ENCODE results near the gene TBC1D5.
"Not testable (repeated sequence)": the region's sequence is repeated elsewhere in the genome, so short reads cannot be mapped to it uniquely, and the experiment has no call there.

TBC1D5 gene

DNA sequence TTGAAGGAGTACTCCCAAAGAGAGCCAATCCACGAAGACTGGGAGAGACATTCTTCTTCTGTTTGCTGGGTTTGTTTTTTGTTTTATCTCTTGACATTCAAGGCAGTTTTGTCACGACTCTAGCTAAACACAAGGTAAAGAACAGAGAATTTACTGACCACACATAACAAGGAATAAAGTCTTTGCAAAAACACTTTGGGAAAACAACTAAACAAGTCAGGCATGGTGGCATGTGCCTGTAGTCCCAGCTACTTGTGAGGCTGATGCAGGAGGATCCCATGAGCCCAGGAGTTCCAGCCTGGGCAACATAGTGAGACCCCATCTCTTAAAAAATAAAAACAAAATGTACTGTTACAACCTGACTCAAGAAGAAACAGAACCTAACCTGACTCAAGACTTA is 28.0 kb downstream of the TBC1D5 start:
- DNase-seq (ENCODE audit: low read depth): no peak

DNA sequence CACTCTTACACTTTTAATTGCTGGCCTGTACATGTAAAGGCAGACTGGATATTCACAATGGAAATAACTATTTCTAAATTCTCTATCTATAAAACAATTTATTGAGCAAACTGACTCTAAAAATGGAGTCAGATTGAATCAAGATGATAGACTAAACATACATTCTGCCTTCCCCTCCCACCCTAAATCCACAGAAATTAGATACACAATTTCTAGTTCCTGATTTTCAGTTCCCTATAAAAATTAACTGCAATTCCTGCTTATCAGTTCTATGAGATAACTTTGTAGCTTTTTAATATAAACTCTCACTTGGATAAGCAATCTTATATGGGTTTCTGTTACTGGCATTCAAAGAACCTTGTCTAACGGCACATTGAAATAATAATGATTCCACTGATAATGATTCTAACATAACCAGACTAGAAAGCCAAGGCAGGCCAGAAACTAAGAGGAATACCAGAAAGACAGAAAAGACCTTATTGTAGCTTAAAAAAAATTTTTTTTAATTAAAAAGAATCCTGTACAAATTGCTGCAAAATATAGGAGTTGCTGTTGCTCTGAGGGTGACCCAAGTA is 33.1 kb downstream of the TBC1D5 start:
- no peak for DNase-seq (ENCODE audit: low read depth)

DNA sequence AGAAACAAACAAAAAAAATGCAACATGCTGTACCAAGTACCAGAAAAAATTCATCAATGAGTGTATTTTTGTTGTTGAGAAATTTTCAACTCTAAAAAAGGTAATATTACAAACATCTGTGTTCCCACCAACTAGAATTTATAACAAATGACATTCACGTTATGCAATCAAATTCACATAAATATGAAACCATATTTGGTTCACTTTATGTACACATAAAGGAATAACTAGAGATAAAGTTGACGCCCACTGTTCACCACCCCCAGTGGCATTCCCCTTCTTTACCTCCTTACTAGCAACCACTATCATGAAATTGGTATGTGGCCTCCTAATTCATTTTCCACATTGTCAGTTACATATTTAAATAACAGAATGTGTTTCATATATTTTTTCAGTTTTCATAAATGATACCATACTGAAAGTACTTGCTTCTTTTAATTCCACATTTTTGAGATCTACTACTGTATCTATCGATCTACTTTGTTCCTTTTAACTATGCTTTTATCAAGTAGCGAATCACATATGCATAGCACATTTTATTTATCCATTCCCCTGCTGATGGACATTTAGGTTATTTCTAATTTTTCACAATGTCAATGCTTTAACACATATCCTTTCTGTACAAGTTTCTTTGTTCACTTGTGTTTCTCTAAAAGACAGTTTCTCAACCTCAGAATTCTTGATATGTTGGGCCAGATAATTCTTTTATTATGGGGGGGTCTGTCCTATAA is 34.5 kb downstream of the TBC1D5 start:
- DNase-seq (ENCODE audit: low read depth): no peak

DNA sequence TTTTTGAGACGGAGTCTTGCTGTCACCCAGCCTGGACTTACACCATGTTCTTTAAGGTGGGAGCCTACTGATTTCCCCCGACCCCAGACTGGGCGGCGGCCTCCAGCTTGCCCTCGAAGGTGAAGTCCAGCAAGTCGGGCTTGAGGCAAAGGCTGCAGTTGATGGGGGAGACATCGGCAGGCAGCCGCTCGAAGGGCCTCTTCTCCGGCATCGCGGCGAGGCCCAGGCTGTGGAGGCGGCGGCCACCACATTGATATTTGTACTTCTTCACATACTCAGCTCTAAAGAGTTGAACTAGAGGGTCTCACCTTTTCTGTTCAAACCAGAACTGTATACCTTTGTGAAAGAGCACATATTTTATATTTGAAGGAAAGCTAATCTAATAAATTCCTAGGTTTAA is 36.4 kb downstream of the TBC1D5 start:
- not testable (repeated sequence) for DNase-seq (ENCODE audit: low read depth)

DNA sequence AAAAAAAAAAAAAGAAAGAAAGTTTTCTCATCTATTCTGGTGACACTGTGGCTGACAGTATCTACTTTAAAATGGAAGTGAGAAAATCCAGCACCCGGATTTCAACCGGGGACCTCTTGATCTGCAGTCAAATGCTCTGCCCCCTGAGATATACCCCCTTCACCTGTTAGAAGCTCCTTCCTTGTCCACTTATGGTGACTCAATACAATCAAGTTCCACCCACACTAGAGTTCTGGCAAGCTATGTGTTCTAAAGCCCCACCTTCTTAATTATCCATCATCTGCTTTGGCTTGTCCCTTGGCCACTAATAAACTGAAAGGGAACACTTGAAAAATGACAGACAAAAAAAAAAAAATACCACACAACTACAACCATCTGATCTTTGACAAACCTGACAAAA is 42.6 kb downstream of the TBC1D5 start:
- not testable (repeated sequence) for DNase-seq (ENCODE audit: low read depth)

- DNase-seq (ENCODE audit: low read depth): not testable (repeated sequence)
Observed at GRCh38 chr3:17695665-17696064, 46.8 kb downstream of the TBC1D5 start.

GRCh38 chr3:17693670-17693999 is 48.8 kb downstream of the TBC1D5 start:
- not testable (repeated sequence) for DNase-seq (ENCODE audit: low read depth)

DNA sequence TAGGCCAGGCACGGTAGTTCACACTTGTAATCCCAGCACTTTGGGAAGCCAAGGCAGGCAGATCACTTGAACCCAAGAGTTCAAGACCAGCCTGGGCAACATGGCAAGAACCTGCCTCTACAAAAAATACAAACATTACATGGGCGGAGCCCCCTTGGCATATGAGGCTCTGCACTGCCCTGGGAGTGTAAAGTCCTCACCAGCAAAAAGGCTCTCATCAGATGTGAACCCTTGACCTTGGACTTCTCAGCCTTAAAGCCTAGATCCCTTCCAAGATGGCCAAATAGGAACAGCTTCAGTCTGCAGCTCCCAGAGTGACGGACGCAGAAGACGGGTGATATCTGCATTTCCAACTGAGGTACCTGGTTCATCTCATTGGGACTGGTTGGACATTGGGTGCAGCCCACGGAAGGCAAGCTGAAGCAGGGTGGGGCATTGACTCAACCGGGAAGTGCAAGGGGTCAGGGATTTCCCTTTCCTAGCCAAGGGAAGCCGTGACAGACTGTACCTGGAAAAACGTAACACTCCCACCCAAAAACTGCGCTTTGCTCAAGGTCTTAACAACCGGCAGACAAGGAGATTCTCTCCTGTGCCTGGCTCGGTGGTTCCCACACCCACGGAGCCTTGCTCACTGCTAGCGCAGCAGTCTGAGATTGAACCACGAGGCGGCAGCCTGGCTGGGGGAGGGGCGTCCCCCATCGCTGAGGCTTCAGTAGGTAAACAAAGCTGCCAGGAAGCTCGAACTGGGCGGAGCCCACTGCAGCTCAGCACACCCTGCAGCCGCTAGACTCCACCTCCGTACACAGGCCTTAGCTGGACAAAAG is 49.4 kb downstream of the TBC1D5 start:
- not testable (repeated sequence) for DNase-seq (ENCODE audit: low read depth)

GRCh38 chr3:17687566-17687965 is 54.9 kb downstream of the TBC1D5 start:
- no peak for DNase-seq (ENCODE audit: low read depth)

GRCh38 chr3:17686613-17687012 is 55.8 kb downstream of the TBC1D5 start:
- DNase-seq (ENCODE audit: low read depth): no peak

- DNase-seq (ENCODE audit: low read depth): no peak
Observed at GRCh38 chr3:17683542-17684207, 58.8 kb downstream of the TBC1D5 start.

GRCh38 chr3:17680530-17680929 is 61.9 kb downstream of the TBC1D5 start:
- no peak for DNase-seq (ENCODE audit: low read depth)

DNA sequence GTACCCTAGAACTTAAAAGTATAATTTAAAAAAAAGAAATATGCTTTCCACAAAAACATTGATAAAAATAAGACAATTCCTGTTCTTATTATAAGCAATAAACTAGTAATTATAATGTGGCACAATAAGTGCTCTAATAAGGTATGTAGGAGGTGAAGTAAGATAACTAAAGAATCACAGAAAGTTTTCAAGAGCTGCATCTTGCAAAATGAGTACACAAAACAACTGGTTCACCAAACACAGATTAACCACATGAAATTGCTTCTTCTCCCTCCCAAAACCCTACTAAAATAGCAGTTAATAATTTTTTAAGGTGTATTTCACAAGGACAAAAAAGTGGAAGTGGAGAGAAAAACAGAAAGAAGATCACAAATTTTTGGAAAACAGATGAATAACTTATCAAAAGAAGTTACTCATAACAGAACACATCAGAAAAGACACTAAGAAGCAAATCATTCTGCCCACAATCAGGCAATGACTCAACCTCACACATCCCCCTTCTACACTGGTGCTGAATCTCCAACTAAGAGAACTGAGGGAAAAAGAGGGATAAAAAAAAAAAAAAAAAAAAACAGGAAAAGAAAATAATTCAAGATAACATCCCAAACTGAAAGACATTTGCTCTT is 64.2 kb downstream of the TBC1D5 start:
- DNase-seq (ENCODE audit: low read depth): no peak

GRCh38 chr3:17674082-17674686 is 68.2 kb downstream of the TBC1D5 start:
- no peak for DNase-seq (ENCODE audit: low read depth)

DNA sequence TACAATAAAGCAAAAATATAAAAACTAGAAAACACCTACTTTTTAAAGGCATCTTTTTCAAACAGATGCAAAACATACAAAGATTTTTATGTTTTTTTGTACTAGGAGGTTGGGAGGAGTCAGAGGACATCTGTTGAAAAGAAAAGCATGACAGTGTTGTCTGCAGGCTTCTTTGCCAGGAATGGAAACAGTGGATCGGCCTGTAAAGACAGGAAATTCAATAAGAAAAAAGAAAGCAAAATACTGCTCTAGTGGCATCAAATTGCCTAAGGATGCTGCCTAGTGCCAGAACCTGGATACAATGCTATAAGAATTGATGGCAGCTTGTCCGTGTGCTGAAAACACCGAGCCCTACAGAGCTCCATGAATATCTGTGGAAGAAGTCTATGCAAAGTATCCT is 69.9 kb downstream of the TBC1D5 start:
- no peak for DNase-seq (ENCODE audit: low read depth)

- DNase-seq (ENCODE audit: low read depth): no peak
Observed at GRCh38 chr3:17670749-17671148, 71.7 kb downstream of the TBC1D5 start.

DNA sequence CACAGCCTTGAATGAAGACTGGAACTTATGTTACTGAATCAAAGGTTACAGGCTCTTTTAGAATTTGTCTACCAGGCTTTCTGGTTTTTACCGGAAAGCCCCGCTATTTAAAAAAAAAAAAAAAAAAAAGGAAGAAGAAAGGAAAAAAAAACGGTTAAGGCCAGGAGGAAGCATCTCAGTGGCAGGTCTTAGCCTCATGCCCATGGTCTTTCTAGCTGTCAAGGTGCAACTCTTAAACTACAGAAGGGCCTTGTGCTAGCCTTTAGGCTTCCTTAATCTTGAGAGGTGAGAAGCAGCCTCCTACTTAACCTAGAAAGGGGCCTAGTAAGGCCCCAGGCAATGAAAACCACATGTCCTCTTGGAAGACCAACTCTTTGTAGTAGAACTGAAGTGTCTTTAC is 77.5 kb downstream of the TBC1D5 start:
- DNase-seq (ENCODE audit: low read depth): no peak

- no peak for DNase-seq (ENCODE audit: low read depth)
Observed at GRCh38 chr3:17656264-17656663, 86.2 kb downstream of the TBC1D5 start.

DNA sequence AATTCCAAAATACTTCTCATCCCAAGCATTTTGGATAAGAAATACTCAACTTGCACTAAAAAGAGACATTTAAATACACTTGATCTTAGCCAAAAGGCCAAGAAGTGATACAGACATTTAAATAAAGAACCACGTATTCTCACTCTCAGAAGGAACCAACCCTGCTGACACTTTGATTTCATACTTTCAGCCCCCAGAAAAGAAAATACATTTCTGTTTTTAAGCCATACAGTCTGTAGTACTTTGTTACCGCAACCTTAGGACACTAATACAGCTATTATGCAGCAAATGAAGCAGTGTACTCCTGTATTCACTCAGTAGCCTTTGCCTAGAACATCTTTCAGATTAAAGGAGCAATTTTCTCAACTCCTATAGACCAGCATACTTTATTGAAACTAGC is 86.7 kb downstream of the TBC1D5 start:
- no peak for DNase-seq (ENCODE audit: low read depth)

GRCh38 chr3:17649748-17650147 is 92.7 kb downstream of the TBC1D5 start:
- not testable (repeated sequence) for DNase-seq (ENCODE audit: low read depth)

- not testable (repeated sequence) for DNase-seq (ENCODE audit: low read depth)
Observed at GRCh38 chr3:17648630-17649355, 93.6 kb downstream of the TBC1D5 start.
